ENCODE data around the gene ATXN10.

DNA sequence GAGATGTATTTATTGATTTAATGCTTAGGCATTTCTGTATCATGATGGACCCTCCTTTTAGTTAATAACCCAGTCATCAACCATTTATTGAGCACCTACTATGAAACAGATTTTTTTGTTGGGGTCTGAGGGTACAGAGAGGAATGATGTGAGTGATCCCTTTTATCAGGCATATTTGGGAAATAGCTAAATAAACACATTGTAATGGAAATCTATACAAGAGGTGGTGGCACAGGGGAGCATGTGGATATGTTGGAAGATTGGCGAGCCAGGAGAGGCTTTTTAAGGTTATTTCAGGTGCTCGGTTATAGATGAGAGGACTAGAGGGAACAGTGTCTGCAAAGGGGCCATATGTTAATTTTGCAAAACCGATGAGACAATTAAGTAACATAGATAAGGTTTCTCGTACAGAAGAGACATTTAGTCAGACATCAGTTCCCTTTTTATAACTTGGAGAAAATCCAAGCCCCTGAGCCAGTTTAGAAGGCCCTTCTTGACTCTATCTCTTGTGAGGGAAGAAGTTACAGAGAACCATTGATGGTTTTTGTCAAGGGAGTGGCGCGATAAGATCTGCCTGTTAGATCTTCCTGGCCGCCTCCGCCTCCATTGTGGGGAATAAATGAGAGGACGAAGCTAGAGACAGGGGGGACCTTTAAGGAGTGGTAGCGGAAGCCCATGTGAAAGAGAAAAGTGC is 2.0 kb downstream of the ATXN10 start:
- TF ChIP-seq, protein P1, sequence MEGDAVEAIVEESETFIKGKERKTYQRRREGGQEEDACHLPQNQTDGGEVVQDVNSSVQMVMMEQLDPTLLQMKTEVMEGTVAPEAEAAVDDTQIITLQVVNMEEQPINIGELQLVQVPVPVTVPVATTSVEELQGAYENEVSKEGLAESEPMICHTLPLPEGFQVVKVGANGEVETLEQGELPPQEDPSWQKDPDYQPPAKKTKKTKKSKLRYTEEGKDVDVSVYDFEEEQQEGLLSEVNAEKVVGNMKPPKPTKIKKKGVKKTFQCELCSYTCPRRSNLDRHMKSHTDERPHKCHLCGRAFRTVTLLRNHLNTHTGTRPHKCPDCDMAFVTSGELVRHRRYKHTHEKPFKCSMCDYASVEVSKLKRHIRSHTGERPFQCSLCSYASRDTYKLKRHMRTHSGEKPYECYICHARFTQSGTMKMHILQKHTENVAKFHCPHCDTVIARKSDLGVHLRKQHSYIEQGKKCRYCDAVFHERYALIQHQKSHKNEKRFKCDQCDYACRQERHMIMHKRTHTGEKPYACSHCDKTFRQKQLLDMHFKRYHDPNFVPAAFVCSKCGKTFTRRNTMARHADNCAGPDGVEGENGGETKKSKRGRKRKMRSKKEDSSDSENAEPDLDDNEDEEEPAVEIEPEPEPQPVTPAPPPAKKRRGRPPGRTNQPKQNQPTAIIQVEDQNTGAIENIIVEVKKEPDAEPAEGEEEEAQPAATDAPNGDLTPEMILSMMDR (conservative IDR thresholded peaks at IDR 0.05; ENCODE audit: low read depth in 2 of 2) = no peak
- TF ChIP-seq EZH2 (IDR thresholded peaks at IDR 0.05; ENCODE audit: low read depth, unreplicated experiment) = no peak
- TF ChIP-seq, protein P2, sequence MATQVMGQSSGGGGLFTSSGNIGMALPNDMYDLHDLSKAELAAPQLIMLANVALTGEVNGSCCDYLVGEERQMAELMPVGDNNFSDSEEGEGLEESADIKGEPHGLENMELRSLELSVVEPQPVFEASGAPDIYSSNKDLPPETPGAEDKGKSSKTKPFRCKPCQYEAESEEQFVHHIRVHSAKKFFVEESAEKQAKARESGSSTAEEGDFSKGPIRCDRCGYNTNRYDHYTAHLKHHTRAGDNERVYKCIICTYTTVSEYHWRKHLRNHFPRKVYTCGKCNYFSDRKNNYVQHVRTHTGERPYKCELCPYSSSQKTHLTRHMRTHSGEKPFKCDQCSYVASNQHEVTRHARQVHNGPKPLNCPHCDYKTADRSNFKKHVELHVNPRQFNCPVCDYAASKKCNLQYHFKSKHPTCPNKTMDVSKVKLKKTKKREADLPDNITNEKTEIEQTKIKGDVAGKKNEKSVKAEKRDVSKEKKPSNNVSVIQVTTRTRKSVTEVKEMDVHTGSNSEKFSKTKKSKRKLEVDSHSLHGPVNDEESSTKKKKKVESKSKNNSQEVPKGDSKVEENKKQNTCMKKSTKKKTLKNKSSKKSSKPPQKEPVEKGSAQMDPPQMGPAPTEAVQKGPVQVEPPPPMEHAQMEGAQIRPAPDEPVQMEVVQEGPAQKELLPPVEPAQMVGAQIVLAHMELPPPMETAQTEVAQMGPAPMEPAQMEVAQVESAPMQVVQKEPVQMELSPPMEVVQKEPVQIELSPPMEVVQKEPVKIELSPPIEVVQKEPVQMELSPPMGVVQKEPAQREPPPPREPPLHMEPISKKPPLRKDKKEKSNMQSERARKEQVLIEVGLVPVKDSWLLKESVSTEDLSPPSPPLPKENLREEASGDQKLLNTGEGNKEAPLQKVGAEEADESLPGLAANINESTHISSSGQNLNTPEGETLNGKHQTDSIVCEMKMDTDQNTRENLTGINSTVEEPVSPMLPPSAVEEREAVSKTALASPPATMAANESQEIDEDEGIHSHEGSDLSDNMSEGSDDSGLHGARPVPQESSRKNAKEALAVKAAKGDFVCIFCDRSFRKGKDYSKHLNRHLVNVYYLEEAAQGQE (IDR thresholded peaks at IDR 0.05; ENCODE audit: unreplicated experiment) = no peak

All from GM23338 (cell line).